ENCODE data around the gene SLIT3. TPM values are rescaled to one million over a fixed set of nuclear protein-coding genes. Genes with fewer than 3 reads are reported as not detected.

SLIT3 gene
- total RNA-seq, 3 donors from 2014 or later (not counting 1 experiment from before 2014, with no cell fraction given) = 0.34 to 0.80 TPM; not detected in 1

GRCh38 chr5:169126481-169127021 is 174.4 kb downstream of the SLIT3 start:
- Histone ChIP-seq H3K9me3 (ENCODE audit: control insufficient read depth, insufficient read depth, low read length) (no peaks in the 10 kb centered on the region), H3K4me3 (ENCODE audit: low read length) (no peak overlapping the region), H3K27ac (ENCODE audit: low read length) (no peak overlapping the region), H3K27me3 (ENCODE audit: control insufficient read depth, insufficient read depth, low read length) (no peaks in the 10 kb centered on the region), H3K4me1 (ENCODE audit: control insufficient read depth, insufficient read depth, low read length) (no peaks in the 10 kb centered on the region), H3K36me3 (ENCODE audit: control insufficient read depth, insufficient read depth, low read length) (no peaks in the 10 kb centered on the region)
- H3K4me3 Mint-ChIP-seq = no peak overlapping the region
- TF ChIP-seq, protein P1, sequence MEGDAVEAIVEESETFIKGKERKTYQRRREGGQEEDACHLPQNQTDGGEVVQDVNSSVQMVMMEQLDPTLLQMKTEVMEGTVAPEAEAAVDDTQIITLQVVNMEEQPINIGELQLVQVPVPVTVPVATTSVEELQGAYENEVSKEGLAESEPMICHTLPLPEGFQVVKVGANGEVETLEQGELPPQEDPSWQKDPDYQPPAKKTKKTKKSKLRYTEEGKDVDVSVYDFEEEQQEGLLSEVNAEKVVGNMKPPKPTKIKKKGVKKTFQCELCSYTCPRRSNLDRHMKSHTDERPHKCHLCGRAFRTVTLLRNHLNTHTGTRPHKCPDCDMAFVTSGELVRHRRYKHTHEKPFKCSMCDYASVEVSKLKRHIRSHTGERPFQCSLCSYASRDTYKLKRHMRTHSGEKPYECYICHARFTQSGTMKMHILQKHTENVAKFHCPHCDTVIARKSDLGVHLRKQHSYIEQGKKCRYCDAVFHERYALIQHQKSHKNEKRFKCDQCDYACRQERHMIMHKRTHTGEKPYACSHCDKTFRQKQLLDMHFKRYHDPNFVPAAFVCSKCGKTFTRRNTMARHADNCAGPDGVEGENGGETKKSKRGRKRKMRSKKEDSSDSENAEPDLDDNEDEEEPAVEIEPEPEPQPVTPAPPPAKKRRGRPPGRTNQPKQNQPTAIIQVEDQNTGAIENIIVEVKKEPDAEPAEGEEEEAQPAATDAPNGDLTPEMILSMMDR (IDR thresholded peaks at IDR 0.05) = no peak
- whole genome bisulfite sequencing (ENCODE audit: insufficient coverage) = 72% methylated on average over 3 of the region's 3 CpGs
- no peaks in the 10 kb centered on the region for H3K36me3 Mint-ChIP-seq
- no peaks in the 10 kb centered on the region for H3K4me1 Mint-ChIP-seq
- DNase-seq = no peak
- H3K27ac Mint-ChIP-seq = no peak overlapping the region
- H3K27me3 Mint-ChIP-seq (ENCODE audit: low read depth in 2 of 2) = no peaks in the 10 kb centered on the region
- H3K9me3 Mint-ChIP-seq = peaks cover 0 to 2% of the 10 kb centered on the region in 2 donors
- no peak for ATAC-seq
- intact Hi-C loops (cut with micrococcal nuclease) = no loop called here

DNA sequence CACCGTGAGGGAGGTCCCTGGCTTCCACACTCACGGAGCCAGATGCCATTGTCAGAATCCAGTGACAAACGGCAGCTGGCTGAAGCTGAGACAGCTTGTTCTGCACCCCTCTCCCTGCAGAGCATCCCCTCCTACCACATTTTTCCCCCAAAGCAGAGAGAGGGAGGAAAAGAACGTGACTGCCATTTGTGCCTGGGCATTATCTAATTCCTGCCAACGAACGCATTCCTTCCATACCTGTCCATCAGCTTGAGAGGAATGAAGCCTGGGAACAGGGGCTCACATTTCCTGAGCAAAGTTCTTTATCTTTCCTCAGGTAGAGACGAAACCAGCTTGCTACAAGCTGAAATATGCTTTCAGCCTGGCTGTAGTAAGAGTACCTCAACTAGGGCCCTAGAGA is 175.4 kb downstream of the SLIT3 start:
- Histone ChIP-seq H3K36me3 (ENCODE audit: control insufficient read depth, insufficient read depth, low read length) (no peaks in the 10 kb centered on the region), H3K9me3 (ENCODE audit: control insufficient read depth, insufficient read depth, low read length) (no peaks in the 10 kb centered on the region), H3K27ac (ENCODE audit: low read length) (no peak overlapping the region), H3K27me3 (ENCODE audit: control insufficient read depth, insufficient read depth, low read length) (no peaks in the 10 kb centered on the region), H3K4me3 (ENCODE audit: low read length) (no peak overlapping the region), H3K4me1 (ENCODE audit: control insufficient read depth, insufficient read depth, low read length) (no peaks in the 10 kb centered on the region)
- DNase-seq (no peak), ATAC-seq (no peak)
- whole genome bisulfite sequencing (ENCODE audit: insufficient coverage) = 81% methylated on average over 7 of the region's 7 CpGs
- no peaks in the 10 kb centered on the region for H3K4me1 Mint-ChIP-seq
- peaks cover 0 to 2% of the 10 kb centered on the region in 2 donors for H3K9me3 Mint-ChIP-seq
- no peak overlapping the region for H3K4me3 Mint-ChIP-seq
- intact Hi-C loops (cut with micrococcal nuclease) = no loop called here
- no peaks in the 10 kb centered on the region for H3K36me3 Mint-ChIP-seq
- H3K27ac Mint-ChIP-seq = no peak overlapping the region
- TF ChIP-seq, protein P1 (IDR thresholded peaks at IDR 0.05) = no peak
- H3K27me3 Mint-ChIP-seq (ENCODE audit: low read depth in 2 of 2) = no peaks in the 10 kb centered on the region

- Mint-ChIP-seq H3K27me3 (ENCODE audit: low read depth in 2 of 2) (no peaks in the 10 kb centered on the region), H3K27ac (no peak overlapping the region), H3K4me1 (no peaks in the 10 kb centered on the region), H3K4me3 (no peak overlapping the region), H3K36me3 (no peaks in the 10 kb centered on the region), H3K9me3 (peaks cover 0 to 2% of the 10 kb centered on the region in 2 donors)
- Histone ChIP-seq H3K36me3 (ENCODE audit: control insufficient read depth, insufficient read depth, low read length) (no peaks in the 10 kb centered on the region), H3K4me1 (ENCODE audit: control insufficient read depth, insufficient read depth, low read length) (no peaks in the 10 kb centered on the region), H3K4me3 (ENCODE audit: low read length) (no peak overlapping the region), H3K27ac (ENCODE audit: low read length) (no peak overlapping the region), H3K9me3 (ENCODE audit: control insufficient read depth, insufficient read depth, low read length) (no peaks in the 10 kb centered on the region), H3K27me3 (ENCODE audit: control insufficient read depth, insufficient read depth, low read length) (no peaks in the 10 kb centered on the region)
- ATAC-seq (no peak), DNase-seq (no peak)
- no CpG with 5 or more reads among the region's 1 CpG for WGBS (ENCODE audit: insufficient coverage)
- intact Hi-C loops (cut with micrococcal nuclease) = no loop called here
- TF ChIP-seq, protein P1 (IDR thresholded peaks at IDR 0.05) = no peak
Observed at GRCh38 chr5:169122951-169123350, 178.0 kb downstream of the SLIT3 start.

All from natural killer cell (primary cell).